Activated naive CD8-positive, alpha-beta T cell treated with anti-CD3 and anti-CD28 coated beads for 36 hours (primary cell): ENCODE results near the gene TRDMT1. TPM values are rescaled to one million over a fixed set of nuclear protein-coding genes. Genes with fewer than 3 reads are reported as not detected.

ENCODE experiments used
- DNase-seq: peaks from one replicate; pipeline ENCODE4 v3.0.0; 2021
- H3K27ac Mint-ChIP-seq: one replicate; pipeline ENCODE4 v1.8.0; 2022; ENCODE audit warnings: mild to moderate bottlenecking, moderate library complexity, mixed read lengths
- H3K27me3 Mint-ChIP-seq: one replicate; pipeline ENCODE4 v1.8.0; 2022; ENCODE audit warnings: mild to moderate bottlenecking, mixed read lengths
- H3K36me3 Mint-ChIP-seq: one replicate; pipeline ENCODE4 v1.8.0; 2021; ENCODE audit warnings: mild to moderate bottlenecking, mixed read lengths
- H3K4me1 Mint-ChIP-seq: one replicate; pipeline ENCODE4 v1.8.0; 2021; ENCODE audit warnings: mixed read lengths
- H3K4me3 Mint-ChIP-seq: one replicate; pipeline ENCODE4 v1.8.0; 2022; ENCODE audit warnings: mild to moderate bottlenecking, moderate library complexity, mixed read lengths
- H3K9me3 Mint-ChIP-seq: one replicate; pipeline ENCODE4 v1.8.0; 2022; ENCODE audit warnings: mixed read lengths
- total RNA-seq, 2 experiments: library from RNA; stranded (reverse); gene quantifications; one replicate each; pipeline ENCODE4 v1.2.3, GENCODE V29; 2021

The TRDMT1 gene
- total RNA-seq, 2 experiments from 2014 or later: 9.5 to 9.6 TPM

- H3K27ac Mint-ChIP-seq: no peak overlapping the region
- H3K4me1 Mint-ChIP-seq: peaks cover 24% of the 10 kb centered on the region
- no peak overlapping the region for H3K4me3 Mint-ChIP-seq
- no peak for DNase-seq
- H3K27me3 Mint-ChIP-seq: no peaks in the 10 kb centered on the region
- peaks cover 12% of the 10 kb centered on the region for H3K36me3 Mint-ChIP-seq
- peaks cover 5% of the 10 kb centered on the region for H3K9me3 Mint-ChIP-seq
Measured at GRCh38 chr10:17147884-17148489, 53.5 kb downstream of the TRDMT1 start.

GRCh38 chr10:17146892-17147291 lies 54.6 kb downstream of the TRDMT1 start:
- no peak for DNase-seq
- Mint-ChIP-seq H3K4me3 (no peak overlapping the region), H3K4me1 (peaks cover 25% of the 10 kb centered on the region), H3K27me3 (no peaks in the 10 kb centered on the region), H3K9me3 (peaks cover 5% of the 10 kb centered on the region), H3K36me3 (peaks cover 12% of the 10 kb centered on the region), H3K27ac (no peak overlapping the region)

GRCh38 chr10:17145239-17145638 lies 56.2 kb downstream of the TRDMT1 start:
- Mint-ChIP-seq H3K4me1 (peaks cover 31% of the 10 kb centered on the region), H3K9me3 (peaks cover 11% of the 10 kb centered on the region), H3K27ac (peak overlapping the region; percentile 69), H3K4me3 (no peak overlapping the region), H3K36me3 (peaks cover 12% of the 10 kb centered on the region), H3K27me3 (no peaks in the 10 kb centered on the region)
- no peak for DNase-seq

- peak; percentile 58 for DNase-seq
- Mint-ChIP-seq H3K36me3 (peaks cover 12% of the 10 kb centered on the region), H3K27me3 (no peaks in the 10 kb centered on the region), H3K4me1 (peaks cover 31% of the 10 kb centered on the region), H3K9me3 (peaks cover 11% of the 10 kb centered on the region), H3K27ac (peak overlapping the region; percentile 69), H3K4me3 (no peak overlapping the region)
Measured at GRCh38 chr10:17144757-17145156, 56.7 kb downstream of the TRDMT1 start.

- Mint-ChIP-seq H3K4me3 (no peak overlapping the region), H3K4me1 (peaks cover 31% of the 10 kb centered on the region), H3K9me3 (peaks cover 11% of the 10 kb centered on the region), H3K36me3 (peaks cover 12% of the 10 kb centered on the region), H3K27me3 (no peaks in the 10 kb centered on the region), H3K27ac (peak overlapping the region; percentile 6)
- DNase-seq: no peak
Measured at GRCh38 chr10:17144032-17144431, 57.4 kb downstream of the TRDMT1 start.

- DNase-seq: no peak
- Mint-ChIP-seq H3K4me3 (no peak overlapping the region), H3K36me3 (peaks cover 12% of the 10 kb centered on the region), H3K4me1 (peaks cover 31% of the 10 kb centered on the region), H3K27ac (no peak overlapping the region), H3K9me3 (peaks cover 11% of the 10 kb centered on the region), H3K27me3 (no peaks in the 10 kb centered on the region)
Measured at GRCh38 chr10:17143055-17143690, 58.3 kb downstream of the TRDMT1 start.

GRCh38 chr10:17141504-17142229 lies 59.8 kb downstream of the TRDMT1 start:
- Mint-ChIP-seq H3K4me1 (peaks cover 31% of the 10 kb centered on the region), H3K9me3 (peaks cover 11% of the 10 kb centered on the region), H3K27me3 (no peaks in the 10 kb centered on the region), H3K36me3 (peaks cover 12% of the 10 kb centered on the region), H3K4me3 (no peak overlapping the region), H3K27ac (no peak overlapping the region)
- no peak for DNase-seq

GRCh38 chr10:17140386-17140761 lies 61.1 kb downstream of the TRDMT1 start:
- no peak overlapping the region for H3K27ac Mint-ChIP-seq
- peaks cover 11% of the 10 kb centered on the region for H3K9me3 Mint-ChIP-seq
- H3K27me3 Mint-ChIP-seq: no peaks in the 10 kb centered on the region
- no peak overlapping the region for H3K4me3 Mint-ChIP-seq
- peaks cover 7% of the 10 kb centered on the region for H3K36me3 Mint-ChIP-seq
- H3K4me1 Mint-ChIP-seq: peaks cover 28% of the 10 kb centered on the region
- no peak for DNase-seq

GRCh38 chr10:17138460-17139042 lies 62.9 kb downstream of the TRDMT1 start:
- H3K36me3 Mint-ChIP-seq: peaks cover 1% of the 10 kb centered on the region
- DNase-seq: no peak
- no peak overlapping the region for H3K4me3 Mint-ChIP-seq
- H3K9me3 Mint-ChIP-seq: peaks cover 6% of the 10 kb centered on the region
- H3K4me1 Mint-ChIP-seq: peaks cover 11% of the 10 kb centered on the region
- H3K27me3 Mint-ChIP-seq: no peaks in the 10 kb centered on the region
- H3K27ac Mint-ChIP-seq: no peak overlapping the region

GRCh38 chr10:17134737-17135260 lies 66.7 kb downstream of the TRDMT1 start:
- DNase-seq: no peak
- H3K9me3 Mint-ChIP-seq: no peaks in the 10 kb centered on the region
- no peak overlapping the region for H3K4me3 Mint-ChIP-seq
- H3K27me3 Mint-ChIP-seq: no peaks in the 10 kb centered on the region
- H3K4me1 Mint-ChIP-seq: no peaks in the 10 kb centered on the region
- H3K36me3 Mint-ChIP-seq: no peaks in the 10 kb centered on the region
- H3K27ac Mint-ChIP-seq: no peak overlapping the region

GRCh38 chr10:17134282-17134681 lies 67.2 kb downstream of the TRDMT1 start:
- Mint-ChIP-seq H3K27me3 (no peaks in the 10 kb centered on the region), H3K9me3 (no peaks in the 10 kb centered on the region), H3K4me3 (no peak overlapping the region), H3K27ac (no peak overlapping the region), H3K36me3 (no peaks in the 10 kb centered on the region), H3K4me1 (no peaks in the 10 kb centered on the region)
- no peak for DNase-seq

- H3K9me3 Mint-ChIP-seq: no peaks in the 10 kb centered on the region
- DNase-seq: no peak
- no peaks in the 10 kb centered on the region for H3K36me3 Mint-ChIP-seq
- no peaks in the 10 kb centered on the region for H3K27me3 Mint-ChIP-seq
- H3K27ac Mint-ChIP-seq: no peak within 1 kb of the TSS
- H3K4me3 Mint-ChIP-seq: no peak within 1 kb of the TSS
- H3K4me1 Mint-ChIP-seq: no peaks in the 10 kb centered on the region
Measured at GRCh38 chr10:17129741-17130140, 71.7 kb downstream of the TRDMT1 start, which contains the start of gene CUBN. Gene CUBN, minus strand, starts transcription at chr10:17129811. Its CDS starts 46 bp downstream, at chr10:17129765.

GRCh38 chr10:17128261-17128660 lies 73.2 kb downstream of the TRDMT1 start:
- H3K27me3 Mint-ChIP-seq: no peaks in the 10 kb centered on the region
- DNase-seq: no peak
- H3K36me3 Mint-ChIP-seq: no peaks in the 10 kb centered on the region
- no peaks in the 10 kb centered on the region for H3K4me1 Mint-ChIP-seq
- no peak overlapping the region for H3K27ac Mint-ChIP-seq
- H3K4me3 Mint-ChIP-seq: no peak overlapping the region
- no peaks in the 10 kb centered on the region for H3K9me3 Mint-ChIP-seq

- Mint-ChIP-seq H3K27me3 (no peaks in the 10 kb centered on the region), H3K36me3 (peaks cover 1% of the 10 kb centered on the region), H3K27ac (no peak overlapping the region), H3K4me3 (no peak overlapping the region), H3K9me3 (no peaks in the 10 kb centered on the region), H3K4me1 (no peaks in the 10 kb centered on the region)
- no peak for DNase-seq
Measured at GRCh38 chr10:17126327-17126726, 75.1 kb downstream of the TRDMT1 start.
